Prostate gland (tissue), 2 donors: ENCODE results near the gene NANOS2. TPM values are rescaled to one million over a fixed set of nuclear protein-coding genes. Genes with fewer than 3 reads are reported as not detected.

ENCODE experiments used
- DNase-seq: peaks from one replicate; pipeline ENCODE4 v3.0.0-alpha.2; 2019; ENCODE audit warnings: low spot score
- H3K27ac ChIP-seq, 2 donors: fragments of 200-600 bp; sonication (generic); 2 replicates each; pipeline ENCODE4 v1.5.1; 2017 to 2019
- H3K27me3 ChIP-seq: fragments of 200-600 bp; sonication (generic); replicated peaks from 2 replicates; pipeline ENCODE4 v1.5.1; 2019; ENCODE audit not compliant: insufficient read depth
- H3K36me3 ChIP-seq, 2 donors: fragments of 200-600 bp; sonication (generic); 1 replicate in 1 of 2; 2 replicates in 1 of 2; pipeline versions ENCODE4 v1.5.1 to v1.8.1; 2017 to 2019
- H3K4me1 ChIP-seq: fragments of 200-600 bp; sonication (generic); replicated peaks from 2 replicates; pipeline ENCODE4 v1.5.1; 2019
- H3K4me3 ChIP-seq, 2 donors: fragments of 200-600 bp; sonication (generic); 2 replicates each; pipeline ENCODE4 v1.5.1; 2017 to 2019
- H3K9me3 ChIP-seq: fragments of 200-600 bp; sonication (generic); 2 replicates; pipeline ENCODE4 v1.5.1; 2017
- POLR2A ChIP-seq: fragments of 450-650 bp; IDR thresholded peaks from one replicate; pipeline ENCODE4 v1.6.1; 2016; ENCODE audit warnings: antibody characterized with exemption, mild to moderate bottlenecking
- POLR2AphosphoS5 ChIP-seq: sonication (generic); formaldehyde crosslinking; IDR thresholded peaks from one replicate; pipeline ENCODE4 v1.6.1; 2017; ENCODE audit warnings: antibody characterized with exemption
- WGBS: methylation state at CpG from one replicate; pipeline ENCODE4 v1.1.5; 2018; 5-methylcytosine and 5-hydroxymethylcytosine counted together
- intact Hi-C: fragments of 100-400 bp; cut with DNase I; formaldehyde crosslinking; loops from one replicate; pipeline ENCODE4 v1.14.2; 2022
- total RNA-seq, 2 donors: library from RNA; depleted of rRNA; stranded (reverse); fragments of >200 nt; gene quantifications; one replicate each; pipeline ENCODE4 v1.1.0, GENCODE V29; 2016
- TF ChIP-seq, protein P1 (sequence below), 4 experiments: fragments of 200-600 bp in 2 of 4; fragments of 450-650 bp in 2 of 4; sonication (generic) in 2 of 4; IDR thresholded peaks; 1 replicate in 3 of 4; 2 replicates in 1 of 4; pipeline ENCODE4 v1.5.1; 2016 to 2019; ENCODE audit warnings: antibody characterized with exemption in 4 of 4, mild to moderate bottlenecking in 2 of 4, moderate library complexity in 2 of 4

NANOS2 gene
- total RNA-seq, 2 donors from 2014 or later: 4.1 TPM; not detected in 1

DNA sequence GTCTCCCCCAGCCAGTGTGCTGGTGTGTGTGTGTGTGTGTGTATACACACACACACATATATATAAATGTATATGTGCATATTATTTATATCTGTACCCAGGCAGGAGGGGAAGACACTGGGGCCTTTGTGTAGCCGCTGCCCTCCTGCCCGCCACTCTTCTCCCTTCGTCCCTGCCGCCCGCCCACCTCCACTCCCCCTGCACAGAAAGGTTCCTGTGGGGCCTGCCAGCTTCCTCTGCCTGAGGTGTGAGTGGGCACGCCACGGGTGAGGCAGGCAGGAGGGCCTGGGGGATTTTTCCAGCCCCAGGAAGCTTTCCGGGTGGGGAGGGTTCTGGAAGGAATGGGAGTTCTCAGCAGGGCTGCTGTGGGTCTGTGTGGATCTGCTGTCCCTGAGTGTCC lies 35.5 kb downstream of the NANOS2 start:
- no peaks in the 10 kb centered on the region for H3K9me3 ChIP-seq
- no peaks in the 10 kb centered on the region for H3K27me3 ChIP-seq
- H3K27ac ChIP-seq: peak overlapping the region; percentile 37 to 56
- no peak for DNase-seq
- intact Hi-C loops: no loop called here
- H3K36me3 ChIP-seq: no peaks in the 10 kb centered on the region
- H3K4me1 ChIP-seq: peaks cover 16% of the 10 kb centered on the region
- TF ChIP-seq POLR2A: no peak
- TF ChIP-seq POLR2AphosphoS5: no peak
- TF ChIP-seq, protein P1, sequence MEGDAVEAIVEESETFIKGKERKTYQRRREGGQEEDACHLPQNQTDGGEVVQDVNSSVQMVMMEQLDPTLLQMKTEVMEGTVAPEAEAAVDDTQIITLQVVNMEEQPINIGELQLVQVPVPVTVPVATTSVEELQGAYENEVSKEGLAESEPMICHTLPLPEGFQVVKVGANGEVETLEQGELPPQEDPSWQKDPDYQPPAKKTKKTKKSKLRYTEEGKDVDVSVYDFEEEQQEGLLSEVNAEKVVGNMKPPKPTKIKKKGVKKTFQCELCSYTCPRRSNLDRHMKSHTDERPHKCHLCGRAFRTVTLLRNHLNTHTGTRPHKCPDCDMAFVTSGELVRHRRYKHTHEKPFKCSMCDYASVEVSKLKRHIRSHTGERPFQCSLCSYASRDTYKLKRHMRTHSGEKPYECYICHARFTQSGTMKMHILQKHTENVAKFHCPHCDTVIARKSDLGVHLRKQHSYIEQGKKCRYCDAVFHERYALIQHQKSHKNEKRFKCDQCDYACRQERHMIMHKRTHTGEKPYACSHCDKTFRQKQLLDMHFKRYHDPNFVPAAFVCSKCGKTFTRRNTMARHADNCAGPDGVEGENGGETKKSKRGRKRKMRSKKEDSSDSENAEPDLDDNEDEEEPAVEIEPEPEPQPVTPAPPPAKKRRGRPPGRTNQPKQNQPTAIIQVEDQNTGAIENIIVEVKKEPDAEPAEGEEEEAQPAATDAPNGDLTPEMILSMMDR (IDR thresholded peaks at IDR 0.05): no peak
- WGBS: 49% methylated on average over 8 of the region's 8 CpGs
- no peak overlapping the region for H3K4me3 ChIP-seq

DNA sequence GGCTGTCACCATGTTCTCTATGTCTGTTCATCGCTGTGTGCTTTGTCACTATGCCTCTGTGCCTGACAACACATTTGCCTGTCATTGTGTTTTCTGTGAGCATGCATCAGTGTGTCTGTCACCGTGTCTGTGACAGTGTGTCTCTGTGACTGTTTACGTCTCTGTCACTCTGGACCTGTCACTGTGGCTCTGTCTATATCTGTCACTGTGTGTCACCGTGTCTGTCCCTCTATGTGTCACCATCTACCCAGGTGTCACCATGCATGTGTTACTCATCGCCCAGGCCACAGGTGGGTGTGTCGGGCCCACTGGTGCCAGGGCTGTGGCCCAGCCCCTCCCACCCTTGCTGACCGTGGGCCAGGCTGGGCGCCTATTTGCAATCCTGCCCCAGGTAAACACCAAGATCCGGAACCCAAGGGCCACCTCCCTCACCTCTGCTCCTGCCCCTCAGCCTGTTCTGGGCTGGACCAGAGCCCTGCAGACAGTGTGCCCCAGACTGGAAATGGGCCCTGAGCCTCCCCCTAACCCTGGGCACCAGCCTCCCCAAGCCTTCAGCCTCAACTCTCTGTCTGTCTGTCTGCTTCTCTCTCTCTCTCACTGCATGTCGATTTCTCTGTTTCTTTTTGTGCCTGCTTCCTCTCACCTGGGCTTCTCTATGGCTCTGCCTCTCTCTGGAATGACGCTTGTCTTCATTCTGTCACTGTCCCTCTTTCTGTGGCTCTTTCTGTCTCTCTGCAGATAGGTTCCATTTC lies 36.4 kb downstream of the NANOS2 start:
- Histone ChIP-seq H3K4me1 (peaks cover 9% of the 10 kb centered on the region), H3K27me3 (no peaks in the 10 kb centered on the region), H3K27ac (peak overlapping the region; percentile 37 to 56), H3K4me3 (no peak overlapping the region), H3K9me3 (no peaks in the 10 kb centered on the region), H3K36me3 (no peaks in the 10 kb centered on the region)
- intact Hi-C loops: no loop called here
- 59% methylated on average over 11 of the region's 11 CpGs for WGBS
- DNase-seq: peak; percentile 51
- TF ChIP-seq POLR2AphosphoS5: peak; percentile 8
- TF ChIP-seq POLR2A: peak; percentile 16
- TF ChIP-seq, protein P1 (IDR thresholded peaks at IDR 0.05): no peak

DNA sequence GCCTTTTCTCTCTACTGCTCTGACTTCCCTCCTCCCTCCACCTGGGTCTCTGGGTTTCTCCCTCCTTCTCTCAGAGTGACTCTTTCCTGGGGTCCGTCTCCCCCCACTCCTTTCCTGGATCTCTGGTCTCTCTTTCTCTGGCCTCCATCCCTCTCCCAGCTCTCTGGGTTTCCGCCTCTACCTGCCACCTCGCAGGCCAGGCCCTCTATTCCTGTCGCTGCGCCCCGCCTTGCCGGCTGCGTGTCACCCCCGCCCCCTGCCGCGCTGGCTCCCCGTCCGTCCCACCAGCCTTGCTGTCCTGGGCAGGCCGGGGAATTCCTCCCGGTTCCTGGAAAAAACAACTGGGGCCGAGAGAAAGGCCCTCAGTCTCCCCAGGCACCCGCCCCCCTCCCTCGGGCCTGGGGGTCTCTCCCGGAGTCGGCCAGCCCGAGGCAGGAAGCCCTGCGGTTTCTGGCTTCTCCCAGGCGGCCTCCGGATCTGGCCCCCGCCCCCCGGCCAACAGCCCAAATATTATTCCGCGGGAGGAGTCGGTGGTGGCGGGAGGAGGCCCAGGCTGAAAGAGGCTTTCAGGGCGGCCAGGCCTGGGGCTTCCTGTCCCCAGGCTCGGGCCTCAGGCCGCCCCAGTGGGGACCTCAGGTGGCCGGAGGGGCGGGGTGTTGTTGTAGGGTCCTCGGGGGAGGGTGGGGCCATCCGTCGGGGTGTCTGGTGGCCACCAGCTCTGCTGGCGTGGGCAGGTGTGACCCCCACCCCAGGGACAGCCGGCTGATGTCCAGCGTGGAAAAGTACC lies 38.0 kb downstream of the NANOS2 start:
- DNase-seq: peak; percentile 52
- H3K27me3 ChIP-seq: no peaks in the 10 kb centered on the region
- no peaks in the 10 kb centered on the region for H3K36me3 ChIP-seq
- H3K4me1 ChIP-seq: peaks cover 5% of the 10 kb centered on the region
- H3K9me3 ChIP-seq: no peaks in the 10 kb centered on the region
- 3% methylated on average over 34 of the region's 41 CpGs for WGBS
- peak; percentile 43 for TF ChIP-seq POLR2A
- no peak for TF ChIP-seq POLR2AphosphoS5
- TF ChIP-seq, protein P1 (IDR thresholded peaks at IDR 0.05): no peak
- peak overlapping the region in 1 of 2 donors; percentile 18 for H3K4me3 ChIP-seq
- intact Hi-C loops: no loop called here
- peak overlapping the region; percentile 68 to 72 for H3K27ac ChIP-seq

DNA sequence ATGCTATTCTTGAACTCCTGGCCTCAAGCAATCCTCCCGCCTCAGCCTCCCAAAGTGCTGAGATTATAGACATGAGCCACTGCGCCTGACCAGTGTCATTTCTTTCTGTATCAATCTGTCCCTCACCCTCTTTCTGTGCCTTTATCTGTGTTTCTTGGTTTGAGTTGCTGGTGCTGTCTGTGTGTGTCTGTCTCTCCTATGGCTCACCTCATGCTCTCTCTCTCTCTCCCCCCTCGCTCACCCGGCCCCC lies 38.5 kb downstream of the NANOS2 start:
- H3K9me3 ChIP-seq: no peaks in the 10 kb centered on the region
- no peak for DNase-seq
- peaks cover 5% of the 10 kb centered on the region for H3K4me1 ChIP-seq
- no peaks in the 10 kb centered on the region for H3K27me3 ChIP-seq
- TF ChIP-seq, protein P1 (IDR thresholded peaks at IDR 0.05): no peak
- TF ChIP-seq POLR2AphosphoS5 (no peak), POLR2A (no peak)
- H3K36me3 ChIP-seq: no peaks in the 10 kb centered on the region
- intact Hi-C loops: no loop called here
- peak overlapping the region; percentile 68 to 72 for H3K27ac ChIP-seq
- H3K4me3 ChIP-seq: no peak overlapping the region
- 52% methylated on average over 4 of the region's 4 CpGs for WGBS

DNA sequence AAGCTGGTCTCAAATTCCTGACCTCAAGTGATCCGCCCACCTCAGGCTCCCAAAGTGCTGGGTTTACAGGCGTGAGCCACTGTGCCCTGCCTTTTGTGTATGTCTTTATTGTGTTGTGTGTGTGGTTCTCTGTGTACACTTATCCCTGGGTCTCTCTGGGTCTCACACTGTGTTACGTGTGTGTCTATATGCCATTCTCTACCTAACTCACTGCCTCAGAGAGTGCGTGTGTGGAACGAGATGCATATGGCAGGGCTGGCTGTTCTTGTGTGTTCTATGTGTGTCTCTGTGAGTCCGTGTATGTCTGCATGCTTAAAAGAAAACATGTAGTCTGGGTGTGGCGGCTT lies 40.0 kb downstream of the NANOS2 start:
- Histone ChIP-seq H3K27me3 (no peaks in the 10 kb centered on the region), H3K36me3 (no peaks in the 10 kb centered on the region), H3K9me3 (no peaks in the 10 kb centered on the region), H3K27ac (no peak overlapping the region), H3K4me1 (peaks cover 5% of the 10 kb centered on the region), H3K4me3 (no peak overlapping the region)
- WGBS: 91% methylated on average over 7 of the region's 7 CpGs
- DNase-seq: no peak
- intact Hi-C loops: no loop called here
- TF ChIP-seq POLR2A (no peak), POLR2AphosphoS5 (no peak)
- TF ChIP-seq, protein P1 (IDR thresholded peaks at IDR 0.05): no peak
